Measurements from ENCODE around the gene PTTG1IP2.

The PTTG1IP2 gene

GRCh38 chr7:90473814-90474213 is 4.4 kb downstream of the PTTG1IP2 start:
- DNase-seq = no peak
- intact Hi-C loops (cut with DNase I) = no loop called here

- intact Hi-C loops (cut with DNase I) = no loop called here
- DNase-seq = no peak
Measured at GRCh38 chr7:90474284-90475210, 5.1 kb downstream of the PTTG1IP2 start.

- intact Hi-C loops (cut with DNase I) = no loop called here
Measured at GRCh38 chr7:90483251-90483650, 13.8 kb downstream of the PTTG1IP2 start.

GRCh38 chr7:90484706-90485105 is 15.3 kb downstream of the PTTG1IP2 start:
- no peak for DNase-seq

More at GRCh38 chr7:90483251-90483650, 13.8 kb downstream of the PTTG1IP2 start:
- DNase-seq = no peak

GRCh38 chr7:90485734-90486316 is 16.4 kb downstream of the PTTG1IP2 start:
- DNase-seq = no peak
- intact Hi-C loops (cut with DNase I) = no loop called here

More at GRCh38 chr7:90484706-90485105, 15.3 kb downstream of the PTTG1IP2 start:
- intact Hi-C loops (cut with DNase I) = no loop called here

- intact Hi-C loops (cut with DNase I) = no loop called here
- DNase-seq = no peak
Measured at GRCh38 chr7:90487808-90488207, 18.4 kb downstream of the PTTG1IP2 start.

- no peak for DNase-seq
- intact Hi-C loops (cut with DNase I) = no loop called here
Measured at GRCh38 chr7:90488220-90488619, 18.8 kb downstream of the PTTG1IP2 start.

- intact Hi-C loops (cut with DNase I) = no loop called here
- no peak for DNase-seq
Measured at GRCh38 chr7:90492250-90492649, 22.8 kb downstream of the PTTG1IP2 start.

GRCh38 chr7:90495241-90495640 is 25.8 kb downstream of the PTTG1IP2 start:
- intact Hi-C loops (cut with DNase I) = no loop called here
- no peak for DNase-seq

GRCh38 chr7:90502539-90502938 is 33.1 kb downstream of the PTTG1IP2 start:
- intact Hi-C loops (cut with DNase I) = no loop called here
- DNase-seq = no peak

- intact Hi-C loops (cut with DNase I) = no loop called here
- DNase-seq = no peak
Measured at GRCh38 chr7:90503367-90503766, 33.9 kb downstream of the PTTG1IP2 start.

GRCh38 chr7:90507692-90508091 is 38.3 kb downstream of the PTTG1IP2 start:
- intact Hi-C loops (cut with DNase I) = no loop called here
- DNase-seq = no peak

- intact Hi-C loops (cut with DNase I) = no loop called here
- DNase-seq = no peak
Measured at GRCh38 chr7:90511776-90512175, 42.3 kb downstream of the PTTG1IP2 start.

GRCh38 chr7:90512821-90513254 is 43.4 kb downstream of the PTTG1IP2 start:
- no peak for DNase-seq
- intact Hi-C loops (cut with DNase I) = no loop called here

GRCh38 chr7:90516257-90516656 is 46.8 kb downstream of the PTTG1IP2 start:
- intact Hi-C loops (cut with DNase I) = no loop called here
- DNase-seq = no peak

- intact Hi-C loops (cut with DNase I) = no loop called here
- DNase-seq = no peak
Measured at GRCh38 chr7:90518630-90519029, 49.2 kb downstream of the PTTG1IP2 start.

- intact Hi-C loops (cut with DNase I) = no loop called here
- DNase-seq = no peak
Measured at GRCh38 chr7:90520484-90520883, 51.0 kb downstream of the PTTG1IP2 start.

- DNase-seq = no peak
- intact Hi-C loops (cut with DNase I) = no loop called here
Measured at GRCh38 chr7:90530263-90530662, 60.8 kb downstream of the PTTG1IP2 start.

- peak in 8 of 42 donors; percentile 4 to 46 (median 18) for DNase-seq
- intact Hi-C loops (cut with DNase I) = no loop called here
Measured at GRCh38 chr7:90532231-90532929, 62.9 kb downstream of the PTTG1IP2 start.

- DNase-seq = no peak
- intact Hi-C loops (cut with DNase I) = no loop called here
Measured at GRCh38 chr7:90536449-90536848, 67.0 kb downstream of the PTTG1IP2 start.

Measured in head of caudate nucleus (tissue), 42 donors.